NCI-H2196 treated with DMSO at 0.1 percent for 48 hours (cell line): ENCODE results near the gene MYH11.

Experiments
- DNase-seq: peaks from one replicate; lab custom pipeline; 2025; ENCODE audit not compliant: unreplicated experiment; lab: John Stamatoyannopoulos, UW

MYH11 gene

GRCh38 chr16:15856901-15857698, at the start of gene MYH11:
Gene MYH11, minus strand, starts transcription at chr16:15857028. Its CDS starts 18,776 bp downstream, at chr16:15838252.
- DNase-seq, result no peak

DNA sequence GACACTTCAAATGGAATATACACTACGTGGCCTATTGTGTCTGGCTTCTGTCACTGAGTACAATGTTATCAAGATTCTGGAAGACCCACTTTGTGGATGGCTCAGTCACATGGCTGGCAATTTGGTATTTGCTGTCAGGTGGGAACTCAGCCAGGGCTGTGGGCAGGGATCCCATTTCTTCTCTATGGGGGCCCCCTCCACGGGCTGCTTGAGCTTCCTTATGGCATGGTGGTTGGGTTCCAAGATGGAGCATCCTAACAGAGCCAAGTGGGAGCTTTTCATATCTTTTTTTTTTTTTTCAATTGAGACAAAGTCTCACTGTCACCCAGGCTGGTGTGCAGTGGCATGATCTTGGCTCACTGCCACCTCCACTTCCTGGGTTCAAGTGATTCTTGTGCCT, 49.6 kb upstream of the MYH11 start:
- no peak for DNase-seq

DNA sequence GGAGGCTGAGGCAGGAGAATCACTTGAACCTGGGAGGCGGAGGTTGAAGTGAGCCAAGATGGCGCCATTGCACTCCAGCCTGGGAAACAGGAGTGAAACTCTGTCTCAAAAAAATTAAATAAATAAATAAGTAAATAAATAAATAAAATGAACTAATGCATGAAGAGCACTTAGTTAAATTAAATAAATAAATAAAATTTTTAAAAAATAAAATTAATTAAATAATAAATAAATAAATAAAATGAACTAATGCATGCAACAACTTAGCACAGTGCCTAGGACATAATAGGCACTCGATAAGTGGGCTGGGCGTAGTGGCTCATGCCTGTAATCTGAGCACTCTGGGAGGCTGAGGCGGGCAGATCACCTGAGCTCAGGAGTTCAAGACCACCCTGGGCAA, 47.1 kb upstream of the MYH11 start:
- no peak for DNase-seq

DNA sequence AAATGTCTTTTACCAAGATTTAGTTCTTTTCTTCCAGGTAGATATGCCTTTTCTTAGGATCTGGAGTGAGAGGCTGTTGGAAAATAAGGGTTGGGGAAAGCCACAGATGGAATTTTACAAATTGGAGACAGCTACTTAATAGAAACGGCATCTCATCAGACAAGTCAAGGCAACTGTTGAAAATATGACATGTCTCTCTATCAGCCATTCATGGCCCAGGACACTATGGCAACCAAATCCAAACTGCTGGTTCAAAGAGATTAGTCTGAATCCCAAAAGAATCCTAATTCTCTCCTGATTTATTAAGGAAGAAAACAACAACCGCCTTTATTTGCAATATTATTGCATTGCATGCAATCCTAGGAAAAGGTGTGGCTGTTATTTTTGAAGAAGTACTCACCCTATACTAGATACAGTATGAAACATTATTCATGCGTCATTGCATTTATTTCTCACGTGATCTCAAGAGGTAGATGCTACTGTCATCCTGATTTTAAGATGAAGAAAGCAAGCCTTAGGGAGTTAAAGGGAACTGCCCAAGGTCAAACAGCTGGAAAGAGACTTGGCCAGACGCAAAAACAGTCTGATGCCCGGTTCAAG, 44.2 kb upstream of the MYH11 start:
- DNase-seq, result no peak

- no peak for DNase-seq
Measured at GRCh38 chr16:15900357-15900756, 43.5 kb upstream of the MYH11 start.

- peak; percentile 28 for DNase-seq
Measured at GRCh38 chr16:15899538-15900100, 42.8 kb upstream of the MYH11 start.

DNA sequence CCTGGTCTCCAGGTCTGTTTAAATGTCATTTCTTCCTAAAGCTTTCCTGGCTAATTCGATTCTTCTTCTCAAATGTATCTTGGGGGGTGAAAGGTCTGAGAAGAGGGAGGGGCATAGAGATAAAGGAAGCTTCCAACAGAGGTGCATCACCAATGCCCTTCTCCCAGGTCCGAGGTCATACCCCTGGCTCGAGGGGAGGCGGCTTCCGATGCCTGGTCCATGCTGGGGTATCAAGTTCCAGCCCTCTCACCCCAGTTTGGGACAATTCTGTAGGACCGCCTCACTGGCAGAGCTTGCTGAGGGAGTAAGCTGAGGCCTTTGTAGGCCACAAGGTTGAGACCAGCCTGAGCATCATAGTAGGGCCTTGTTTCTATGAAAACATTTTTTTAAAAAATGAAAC, 41.8 kb upstream of the MYH11 start:
- DNase-seq, result no peak

GRCh38 chr16:15897834-15898254, 41.0 kb upstream of the MYH11 start:
- no peak for DNase-seq

- no peak for DNase-seq
Measured at GRCh38 chr16:15897121-15897780, 40.4 kb upstream of the MYH11 start.

DNA sequence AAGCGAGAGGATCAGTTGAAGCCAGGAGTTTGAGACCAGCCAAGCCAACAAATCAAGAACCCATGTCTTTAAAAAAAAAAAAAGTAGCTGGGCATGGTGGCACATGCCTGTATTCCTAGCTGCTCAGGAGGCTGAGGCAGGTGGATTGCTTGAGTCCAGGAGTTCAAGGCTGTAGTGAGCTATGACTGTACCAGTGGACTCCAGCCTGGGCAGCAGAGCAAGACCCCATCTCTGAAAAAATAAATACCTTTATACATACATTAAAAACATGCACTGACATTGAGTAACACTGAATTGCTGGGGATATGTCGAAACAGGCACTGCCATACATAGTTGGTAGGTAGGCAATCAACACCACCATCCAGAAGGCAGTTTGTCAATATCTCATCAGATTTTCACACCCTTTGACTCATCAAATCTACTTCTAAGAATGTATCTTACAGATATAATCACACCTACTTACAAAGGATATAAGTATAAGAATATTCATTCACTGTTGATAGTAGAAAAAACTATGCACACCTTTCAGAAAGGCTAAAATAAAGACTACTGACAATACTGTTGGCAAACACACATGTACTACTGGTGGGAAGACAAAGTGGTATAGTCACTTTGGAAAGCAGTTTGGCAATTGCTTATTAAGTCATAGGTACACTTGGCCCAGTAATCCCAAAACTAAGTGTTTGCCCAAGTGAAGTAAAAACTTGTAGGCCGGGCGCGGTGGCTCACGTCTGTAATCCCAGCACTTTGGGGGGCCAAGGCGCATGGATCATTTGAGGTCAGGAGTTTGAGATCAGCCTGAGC, 37.9 kb upstream of the MYH11 start:
- no peak for DNase-seq

DNA sequence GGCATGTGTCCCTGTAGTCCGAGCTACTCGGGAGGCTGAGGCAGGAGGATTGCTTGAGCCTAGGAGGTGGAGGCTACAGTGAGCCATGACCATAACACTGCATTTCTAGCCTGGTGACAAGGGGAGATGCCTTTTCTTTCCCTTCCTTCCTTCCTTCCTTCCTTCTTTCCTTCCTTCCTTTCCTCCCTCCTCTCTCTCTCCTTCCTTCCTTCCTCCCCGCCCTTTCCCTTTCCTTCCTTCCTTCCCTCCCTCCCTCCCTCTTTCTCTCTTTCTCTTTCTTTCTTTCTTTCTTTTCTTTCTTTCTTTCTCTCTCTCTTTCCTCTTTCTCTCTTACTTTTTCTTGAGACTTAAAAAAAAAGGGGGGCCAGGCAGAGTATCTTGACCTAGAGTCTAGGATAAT, 34.7 kb upstream of the MYH11 start:
- no peak for DNase-seq

DNA sequence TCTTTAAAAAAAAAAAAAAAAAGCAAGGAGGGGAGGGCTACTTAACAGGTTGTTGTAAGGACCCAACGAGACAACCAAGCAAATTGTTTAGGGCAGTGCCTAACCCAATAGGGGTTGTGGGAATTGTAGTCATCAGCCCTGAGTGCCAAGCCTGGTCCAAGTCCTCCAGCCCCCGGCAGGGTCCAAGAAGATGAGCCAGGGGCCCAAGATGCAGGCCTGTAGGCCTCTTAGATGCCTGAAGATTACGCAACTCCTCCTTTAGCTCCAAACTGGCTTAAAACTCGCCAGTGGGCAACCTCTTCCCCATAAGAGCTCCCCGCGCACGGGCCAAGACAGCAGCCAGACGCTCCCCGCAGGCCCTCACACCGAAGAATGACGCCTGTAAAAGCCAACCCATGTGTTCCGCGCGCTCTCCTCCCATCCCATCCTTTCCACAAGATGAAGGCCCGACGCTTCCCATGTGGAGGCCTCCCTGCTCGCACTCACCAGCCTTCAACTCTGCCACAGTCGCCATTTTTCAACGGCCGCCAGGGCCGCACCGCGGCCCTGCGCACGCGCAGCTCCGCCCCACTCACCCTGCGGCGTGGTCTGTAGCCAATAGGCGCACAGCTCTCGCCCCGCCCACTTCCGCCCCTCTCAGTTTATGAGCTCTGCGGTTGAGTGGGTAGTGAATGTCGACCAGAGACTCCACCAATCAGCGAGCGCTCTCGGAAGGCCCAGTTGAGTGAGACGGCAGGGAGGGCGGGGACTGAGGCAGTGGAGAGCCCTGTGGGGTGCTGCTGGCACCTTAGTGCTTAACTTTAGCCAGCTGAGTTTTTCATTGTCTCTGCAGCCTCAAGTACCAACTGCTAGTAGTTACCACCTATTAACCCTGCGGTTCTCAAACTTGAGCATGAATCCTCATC, 31.5 kb upstream of the MYH11 start, which contains the start of gene CEP20:
Gene CEP20, minus strand, starts transcription at position 532 of the 905 bp plus-strand sequence. Its CDS starts 18 bp downstream, at position 514.
- peak; percentile 98 for DNase-seq

DNA sequence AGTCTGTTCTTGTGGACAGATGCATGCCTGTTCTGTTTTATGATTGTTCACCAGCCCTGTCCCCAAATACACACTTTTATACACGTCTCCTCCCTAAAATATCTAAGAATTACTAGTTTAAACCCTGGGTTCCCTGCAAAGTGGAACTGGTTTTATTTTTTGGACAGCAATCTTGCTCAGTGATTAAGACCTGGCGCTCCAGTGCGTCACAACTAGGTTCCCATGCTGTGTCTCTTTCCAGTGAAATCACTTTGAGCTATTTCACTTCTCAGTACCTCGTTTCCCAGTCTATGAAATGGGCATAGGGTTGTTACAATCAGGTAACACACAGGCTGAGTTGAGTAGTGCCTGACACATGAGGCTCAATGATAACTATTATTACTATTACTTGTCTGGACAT, 30.5 kb upstream of the MYH11 start:
- no peak for DNase-seq

- DNase-seq, result no peak
Measured at GRCh38 chr16:15886078-15886477, 29.2 kb upstream of the MYH11 start.

- DNase-seq, result no peak
Measured at GRCh38 chr16:15885560-15886001, 28.8 kb upstream of the MYH11 start.

GRCh38 chr16:15882563-15882962, 25.7 kb upstream of the MYH11 start:
- DNase-seq, result no peak

DNA sequence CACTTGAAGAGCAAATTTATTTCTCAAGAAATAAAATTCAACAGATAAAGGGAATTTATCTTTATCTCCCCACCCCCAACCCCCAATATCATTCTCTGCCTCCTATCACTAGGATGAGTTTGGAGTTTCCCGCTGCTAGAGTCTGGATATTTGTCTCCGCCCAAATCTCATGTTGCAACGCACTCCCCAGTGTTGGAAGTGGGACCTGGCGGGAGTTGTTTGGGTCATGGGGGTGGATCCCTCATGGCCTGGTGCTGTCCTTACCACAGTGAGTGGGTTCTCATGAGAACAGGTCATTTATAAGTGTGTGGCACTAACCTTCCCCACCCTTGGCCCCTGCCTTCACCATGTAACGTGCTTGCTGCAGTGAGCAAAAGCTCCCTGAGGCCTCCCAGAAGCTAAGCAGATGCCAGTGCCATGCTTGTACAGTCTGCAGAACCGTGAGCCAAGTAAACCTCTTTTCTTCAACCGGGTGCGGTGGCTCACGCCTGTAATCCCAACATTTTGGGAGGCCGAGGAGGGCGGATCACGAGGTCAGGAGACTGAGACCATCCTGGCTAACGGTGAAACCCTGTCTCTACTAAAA, 25.1 kb upstream of the MYH11 start:
- no peak for DNase-seq

- no peak for DNase-seq
Measured at GRCh38 chr16:15880434-15881308, 23.8 kb upstream of the MYH11 start.
